Stimulated activated CD4-positive, alpha-beta T cell treated with anti-CD3 and anti-CD28 coated beads, Interleukin-12 subunit alpha, Interleukin-12 subunit beta, amount 100 ng/mL, for 4 hours (primary cell): ENCODE data around the gene DNAH11.
"Not testable (repeated sequence)": the region's sequence is repeated elsewhere in the genome, so short reads cannot be mapped to it uniquely, and the experiment has no call there.

Experiments used
- DNase-seq: peaks from one replicate; pipeline ENCODE4 v3.0.0-alpha.2; 2020

DNAH11 gene

GRCh38 chr7:21805791-21806190 lies 263.0 kb downstream of the DNAH11 start:
- DNase-seq = no peak

- no peak for DNase-seq
Measured at GRCh38 chr7:21806388-21806787, 263.5 kb downstream of the DNAH11 start.

- DNase-seq = no peak
Measured at GRCh38 chr7:21819048-21819447, 276.2 kb downstream of the DNAH11 start.

GRCh38 chr7:21828841-21829240 lies 286.0 kb downstream of the DNAH11 start:
- no peak for DNase-seq

- DNase-seq = no peak
Measured at GRCh38 chr7:21829731-21830130, 286.9 kb downstream of the DNAH11 start.

GRCh38 chr7:21844742-21845141 lies 301.9 kb downstream of the DNAH11 start:
- no peak for DNase-seq

- DNase-seq = no peak
Measured at GRCh38 chr7:21850531-21851285, 307.9 kb downstream of the DNAH11 start.

GRCh38 chr7:21851559-21851967 lies 308.7 kb downstream of the DNAH11 start:
- no peak for DNase-seq

- DNase-seq = not testable (repeated sequence)
Measured at GRCh38 chr7:21865631-21866204, 322.9 kb downstream of the DNAH11 start.

- DNase-seq = no peak
Measured at GRCh38 chr7:21866731-21867130, 323.9 kb downstream of the DNAH11 start.

GRCh38 chr7:21867226-21867625 lies 324.4 kb downstream of the DNAH11 start:
- no peak for DNase-seq

- DNase-seq = no peak
Measured at GRCh38 chr7:21867816-21868575, 325.2 kb downstream of the DNAH11 start.

- DNase-seq = no peak
Measured at GRCh38 chr7:21868576-21868850, 325.7 kb downstream of the DNAH11 start.

- DNase-seq = no peak
Measured at GRCh38 chr7:21869785-21870402, 327.1 kb downstream of the DNAH11 start.

- no peak for DNase-seq
Measured at GRCh38 chr7:21883069-21883468, 340.2 kb downstream of the DNAH11 start.

GRCh38 chr7:21883501-21883900 lies 340.7 kb downstream of the DNAH11 start:
- DNase-seq = not testable (repeated sequence)

- DNase-seq = no peak
Measured at GRCh38 chr7:21884496-21884895, 341.7 kb downstream of the DNAH11 start.

GRCh38 chr7:21886396-21886795 lies 343.6 kb downstream of the DNAH11 start:
- no peak for DNase-seq

GRCh38 chr7:21887353-21887752 lies 344.5 kb downstream of the DNAH11 start:
- DNase-seq = no peak

GRCh38 chr7:21887779-21888178 lies 344.9 kb downstream of the DNAH11 start:
- DNase-seq = no peak

- DNase-seq = no peak
Measured at GRCh38 chr7:21891291-21891690, 348.5 kb downstream of the DNAH11 start.

- no peak for DNase-seq
Measured at GRCh38 chr7:21893401-21893800, 350.6 kb downstream of the DNAH11 start.

- DNase-seq = no peak
Measured at GRCh38 chr7:21898265-21898930, 355.6 kb downstream of the DNAH11 start.
